ENCODE data around the gene COL26A1. TPM values are rescaled to one million over a fixed set of nuclear protein-coding genes. Genes with fewer than 3 reads are reported as not detected.

Gene COL26A1
- total and polyA plus RNA-seq, 2 experiments from 2014 or later: 11.6 to 19.1 TPM

DNA sequence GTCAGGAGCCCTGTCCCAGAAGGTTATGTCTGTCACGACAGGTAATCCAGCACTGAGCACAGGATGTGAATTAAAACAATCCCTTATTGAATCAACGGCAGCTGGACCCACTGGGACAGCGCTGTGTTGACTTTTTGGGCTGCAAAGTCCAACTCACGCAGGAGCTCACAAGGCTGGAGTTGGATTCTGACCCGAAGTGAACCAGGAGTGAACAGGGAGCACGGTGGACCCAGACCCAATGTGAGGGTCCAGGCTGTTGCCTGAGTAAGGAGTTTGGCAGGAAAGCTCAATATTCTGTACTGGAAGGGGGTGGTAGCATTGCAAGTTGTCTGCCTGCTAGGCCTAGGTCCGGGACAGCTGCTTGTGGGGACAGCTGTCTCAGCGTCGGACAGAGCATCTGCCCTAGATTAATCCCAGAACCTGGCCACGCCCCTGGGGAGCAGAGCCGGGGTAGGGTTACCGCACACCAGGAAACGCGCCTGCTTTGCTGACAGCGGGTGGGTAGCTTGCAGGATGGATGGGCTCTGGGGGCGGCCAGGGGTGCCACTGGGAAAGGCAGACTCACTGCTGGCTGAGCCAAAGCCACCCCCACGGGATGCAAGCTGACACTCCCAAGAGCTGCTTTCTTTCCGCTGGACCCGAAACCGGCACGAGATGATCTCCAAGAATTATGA is 24.0 kb downstream of the COL26A1 start:
- Histone ChIP-seq H3K27me3 (no peaks in the 10 kb centered on the region), H3K79me2 (no peaks in the 10 kb centered on the region), H3K4me3 (no peak overlapping the region), H4K20me1 (ENCODE audit: insufficient read depth, poor library complexity, severe bottlenecking) (no peaks in the 10 kb centered on the region), H3K4me2 (peak overlapping the region; percentile 40), H3K4me1 (ENCODE audit: insufficient read depth) (no peaks in the 10 kb centered on the region), H3K9me3 (ENCODE audit: low read depth) (no peaks in the 10 kb centered on the region), H3K36me3 (replicated peaks; ENCODE audit: insufficient read depth, low read depth) (no peaks in the 10 kb centered on the region), H3K27ac (peak overlapping the region; percentile 36), H3K9me2 (replicated peaks; ENCODE audit: insufficient read depth) (no peaks in the 10 kb centered on the region), H2AFZ (no peak overlapping the region)
- DNase-seq (ENCODE audit: low spot score): peak; percentile 40
- TF ChIP-seq EZH2phosphoT487 (IDR thresholded peaks at IDR 0.05; ENCODE audit: low read depth, severe bottlenecking, unreplicated experiment) (no peak), EZH2 (IDR thresholded peaks at IDR 0.05; ENCODE audit: borderline replicate concordance) (no peak)
- TF ChIP-seq, protein P1, sequence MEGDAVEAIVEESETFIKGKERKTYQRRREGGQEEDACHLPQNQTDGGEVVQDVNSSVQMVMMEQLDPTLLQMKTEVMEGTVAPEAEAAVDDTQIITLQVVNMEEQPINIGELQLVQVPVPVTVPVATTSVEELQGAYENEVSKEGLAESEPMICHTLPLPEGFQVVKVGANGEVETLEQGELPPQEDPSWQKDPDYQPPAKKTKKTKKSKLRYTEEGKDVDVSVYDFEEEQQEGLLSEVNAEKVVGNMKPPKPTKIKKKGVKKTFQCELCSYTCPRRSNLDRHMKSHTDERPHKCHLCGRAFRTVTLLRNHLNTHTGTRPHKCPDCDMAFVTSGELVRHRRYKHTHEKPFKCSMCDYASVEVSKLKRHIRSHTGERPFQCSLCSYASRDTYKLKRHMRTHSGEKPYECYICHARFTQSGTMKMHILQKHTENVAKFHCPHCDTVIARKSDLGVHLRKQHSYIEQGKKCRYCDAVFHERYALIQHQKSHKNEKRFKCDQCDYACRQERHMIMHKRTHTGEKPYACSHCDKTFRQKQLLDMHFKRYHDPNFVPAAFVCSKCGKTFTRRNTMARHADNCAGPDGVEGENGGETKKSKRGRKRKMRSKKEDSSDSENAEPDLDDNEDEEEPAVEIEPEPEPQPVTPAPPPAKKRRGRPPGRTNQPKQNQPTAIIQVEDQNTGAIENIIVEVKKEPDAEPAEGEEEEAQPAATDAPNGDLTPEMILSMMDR (IDR thresholded peaks at IDR 0.05; ENCODE audit: poor library complexity): no peak
- WGBS (ENCODE audit: low lambda C conversion rate, missing lambda C conversion rate): 46% methylated on average over 21 of the region's 21 CpGs

- WGBS (ENCODE audit: low lambda C conversion rate, missing lambda C conversion rate): 56% methylated on average over 7 of the region's 7 CpGs
- no peak overlapping the region for H2AFZ ChIP-seq
- H3K4me2 ChIP-seq: no peak overlapping the region
- H3K79me2 ChIP-seq: no peaks in the 10 kb centered on the region
- H3K9me2 ChIP-seq (replicated peaks; ENCODE audit: insufficient read depth): no peaks in the 10 kb centered on the region
- DNase-seq (ENCODE audit: low spot score): peak; percentile 37
- H3K27me3 ChIP-seq: no peaks in the 10 kb centered on the region
- TF ChIP-seq, protein P1 (IDR thresholded peaks at IDR 0.05; ENCODE audit: poor library complexity): no peak
- TF ChIP-seq EZH2 (IDR thresholded peaks at IDR 0.05; ENCODE audit: borderline replicate concordance) (no peak), EZH2phosphoT487 (IDR thresholded peaks at IDR 0.05; ENCODE audit: low read depth, severe bottlenecking, unreplicated experiment) (no peak)
- no peaks in the 10 kb centered on the region for H3K4me1 ChIP-seq (ENCODE audit: insufficient read depth)
- no peaks in the 10 kb centered on the region for H3K36me3 ChIP-seq (replicated peaks; ENCODE audit: insufficient read depth, low read depth)
- no peak overlapping the region for H3K4me3 ChIP-seq
- no peaks in the 10 kb centered on the region for H3K9me3 ChIP-seq (ENCODE audit: low read depth)
- H3K27ac ChIP-seq: no peak overlapping the region
- no peaks in the 10 kb centered on the region for H4K20me1 ChIP-seq (ENCODE audit: insufficient read depth, poor library complexity, severe bottlenecking)
These were observed 28.2 kb downstream of the COL26A1 start for GRCh38 chr7:101390901-101391301.

GRCh38 chr7:101391991-101392390 is 29.3 kb downstream of the COL26A1 start:
- DNase-seq (ENCODE audit: low spot score): no peak
- no peaks in the 10 kb centered on the region for H4K20me1 ChIP-seq (ENCODE audit: insufficient read depth, poor library complexity, severe bottlenecking)
- H3K4me2 ChIP-seq: no peak overlapping the region
- no peaks in the 10 kb centered on the region for H3K27me3 ChIP-seq
- WGBS (ENCODE audit: low lambda C conversion rate, missing lambda C conversion rate): 90% methylated on average over 6 of the region's 6 CpGs
- no peak for TF ChIP-seq EZH2 (IDR thresholded peaks at IDR 0.05; ENCODE audit: borderline replicate concordance)
- no peaks in the 10 kb centered on the region for H3K79me2 ChIP-seq
- H3K36me3 ChIP-seq (replicated peaks; ENCODE audit: insufficient read depth, low read depth): no peaks in the 10 kb centered on the region
- H3K4me3 ChIP-seq: no peak overlapping the region
- H2AFZ ChIP-seq: no peak overlapping the region
- no peaks in the 10 kb centered on the region for H3K9me2 ChIP-seq (replicated peaks; ENCODE audit: insufficient read depth)
- no peaks in the 10 kb centered on the region for H3K9me3 ChIP-seq (ENCODE audit: low read depth)
- H3K27ac ChIP-seq: no peak overlapping the region
- no peaks in the 10 kb centered on the region for H3K4me1 ChIP-seq (ENCODE audit: insufficient read depth)

DNA sequence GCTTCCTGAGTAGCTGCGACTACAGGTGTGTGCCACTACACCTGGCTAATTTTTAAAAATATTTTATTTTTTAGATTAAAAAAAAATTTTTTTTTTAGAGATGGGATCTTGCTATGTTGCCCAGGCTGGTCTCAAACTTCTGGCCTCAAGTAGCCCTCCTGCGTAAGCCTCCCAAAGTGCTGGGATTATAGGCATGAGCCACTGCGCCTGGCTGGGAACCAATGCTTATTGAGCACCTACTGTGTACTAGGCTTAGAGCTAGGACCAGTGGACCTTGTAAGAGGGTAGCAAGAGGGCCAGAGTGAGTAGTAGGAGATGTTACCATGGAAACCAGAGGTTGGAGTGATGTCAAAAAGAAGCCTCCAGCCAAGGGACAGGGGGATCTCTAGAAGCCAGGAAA is 31.2 kb downstream of the COL26A1 start:
- DNase-seq (ENCODE audit: low spot score): no peak
- Histone ChIP-seq H3K27me3 (no peaks in the 10 kb centered on the region), H3K4me1 (ENCODE audit: insufficient read depth) (no peaks in the 10 kb centered on the region), H3K79me2 (no peaks in the 10 kb centered on the region), H3K9me2 (replicated peaks; ENCODE audit: insufficient read depth) (no peaks in the 10 kb centered on the region), H4K20me1 (ENCODE audit: insufficient read depth, poor library complexity, severe bottlenecking) (no peaks in the 10 kb centered on the region), H2AFZ (no peak overlapping the region), H3K4me2 (no peak overlapping the region), H3K4me3 (no peak overlapping the region), H3K9me3 (ENCODE audit: low read depth) (no peaks in the 10 kb centered on the region), H3K36me3 (replicated peaks; ENCODE audit: insufficient read depth, low read depth) (no peaks in the 10 kb centered on the region), H3K27ac (no peak overlapping the region)
- TF ChIP-seq EZH2 (IDR thresholded peaks at IDR 0.05; ENCODE audit: borderline replicate concordance): no peak
- 97% methylated on average over 3 of the region's 3 CpGs for WGBS (ENCODE audit: low lambda C conversion rate, missing lambda C conversion rate)
